Middle frontal gyrus (tissue), 1 donor: ENCODE results near the gene WDCP.
"Not testable (repeated sequence)": the region's sequence is repeated elsewhere in the genome, so short reads cannot be mapped to it uniquely, and the experiment has no call there.

ENCODE experiments used
- DNase-seq: peaks from one replicate; pipeline ENCODE4 v3.0.0-alpha.2; 2015; ENCODE audit warnings: low spot score; ENCODE audit errors: extremely low spot score

The WDCP gene

DNA sequence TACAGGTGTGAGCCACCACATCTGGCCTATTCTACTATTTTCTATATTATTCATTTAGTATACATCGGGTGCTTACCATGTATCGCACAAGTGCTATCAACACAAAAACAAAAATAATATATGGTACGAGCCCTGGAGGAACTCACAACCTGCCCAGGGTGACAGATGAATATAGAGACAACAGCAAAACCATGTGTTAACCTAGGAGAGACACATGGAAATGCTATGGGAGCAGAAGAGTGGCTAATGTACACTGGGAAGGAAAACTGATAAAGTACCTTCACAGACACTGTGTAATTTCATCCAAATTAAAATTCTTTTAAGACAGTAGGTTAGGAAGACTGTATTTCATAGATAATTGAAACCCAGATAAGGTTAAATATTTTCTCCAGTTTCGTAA, 25.1 kb upstream of the WDCP start:
- no peak for DNase-seq

DNA sequence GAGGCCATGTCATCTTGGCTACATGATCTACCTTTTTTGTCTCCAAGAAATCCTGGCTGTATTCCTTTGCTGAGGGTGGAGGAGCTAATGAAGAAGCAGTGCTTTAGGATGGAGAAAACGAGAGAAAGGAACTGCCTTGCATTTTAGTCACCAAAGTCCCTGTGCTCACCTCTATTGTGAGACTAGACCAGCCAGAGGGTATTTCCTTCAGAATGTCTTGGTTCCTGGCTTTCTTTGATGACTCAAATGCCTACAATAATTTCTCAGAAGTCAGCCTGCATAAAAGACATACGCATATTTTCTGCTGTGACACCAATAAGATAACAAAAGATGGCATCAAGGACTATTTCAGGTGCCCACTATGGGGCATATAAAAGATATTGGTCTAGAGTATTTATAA, 18.1 kb upstream of the WDCP start:
- DNase-seq = no peak

DNA sequence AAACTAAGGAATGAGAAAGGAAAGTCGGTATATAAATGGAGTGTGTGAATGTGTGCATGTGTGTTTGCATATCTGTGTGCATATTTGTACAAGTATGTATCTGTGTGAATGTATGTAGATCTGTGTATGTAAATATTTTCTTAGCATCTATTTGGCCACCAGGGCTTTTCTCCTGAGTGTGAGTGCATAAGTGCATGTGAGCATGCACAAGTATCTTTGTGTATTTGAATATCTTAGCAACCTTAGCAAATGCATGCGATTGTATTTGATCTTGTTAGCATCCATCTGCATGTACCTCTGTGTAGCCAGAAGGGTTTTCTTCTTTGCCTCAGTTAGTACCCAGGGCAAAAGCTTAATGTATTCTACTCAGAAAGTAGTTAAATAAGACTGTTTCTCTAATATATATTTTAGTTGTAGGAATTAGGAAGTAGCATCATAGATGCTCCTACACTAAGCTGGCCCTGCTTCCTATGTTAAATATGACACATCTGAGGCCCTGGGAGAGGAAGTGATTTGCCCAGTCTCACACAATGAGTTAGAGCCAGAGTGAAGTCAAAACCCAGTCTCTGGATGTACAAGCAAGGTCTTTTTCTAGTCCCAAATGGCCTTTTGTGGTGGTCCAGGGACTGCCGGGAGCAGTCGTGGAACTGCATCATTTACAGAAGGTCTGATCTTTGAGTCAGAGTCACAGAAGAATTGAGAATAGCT, 11.5 kb upstream of the WDCP start:
- DNase-seq = no peak

DNA sequence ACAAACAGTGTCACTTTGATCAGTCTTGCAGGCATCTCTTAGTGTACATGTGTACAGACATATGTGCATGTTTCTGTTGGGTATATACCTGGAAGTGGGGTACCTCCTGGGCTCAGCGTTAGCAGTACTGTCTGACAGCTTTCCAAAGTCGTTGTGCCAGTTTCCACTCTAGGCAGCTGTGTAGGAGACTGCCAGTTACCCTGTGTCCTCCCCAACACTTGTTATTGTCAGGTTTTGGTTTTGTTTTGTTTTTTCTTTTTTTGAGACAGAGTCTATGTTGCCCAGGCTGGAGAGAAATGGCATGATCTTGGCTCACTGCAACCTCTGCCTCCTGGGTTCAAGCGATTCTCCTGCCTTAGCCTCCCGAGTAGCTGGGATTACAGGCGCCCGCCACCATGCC, 8.6 kb upstream of the WDCP start:
- DNase-seq = no peak

DNA sequence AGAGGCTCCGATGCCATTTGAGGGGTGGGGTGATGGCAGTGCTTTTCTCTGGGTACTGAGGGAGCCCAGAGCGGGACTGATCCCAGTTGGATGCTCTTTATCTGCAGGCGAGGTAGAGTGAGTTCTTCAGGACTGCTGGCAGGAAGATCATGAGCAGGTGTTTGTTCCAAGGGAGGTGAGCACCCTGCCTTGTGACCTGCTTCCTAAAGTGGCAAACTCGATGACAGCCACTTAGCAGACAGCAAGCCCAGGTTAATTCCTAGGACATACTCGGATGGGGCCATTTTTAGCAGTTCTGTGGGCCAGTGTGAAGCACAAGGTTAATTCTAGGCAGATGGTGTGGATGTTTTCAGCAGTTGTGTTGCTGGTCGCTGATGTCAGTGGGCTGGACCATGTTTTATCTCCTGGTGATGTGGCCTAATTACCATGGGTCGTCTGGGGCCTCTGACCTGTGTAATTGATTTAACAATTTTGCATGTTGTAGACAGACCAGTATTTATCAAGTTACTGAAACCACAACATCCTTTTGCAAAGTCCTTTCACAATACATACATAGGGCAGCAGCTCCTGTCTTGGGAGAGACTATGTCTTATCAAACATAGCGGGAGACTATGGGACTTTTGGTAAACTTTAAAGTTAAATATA, 7.3 kb upstream of the WDCP start:
- DNase-seq = no peak

DNA sequence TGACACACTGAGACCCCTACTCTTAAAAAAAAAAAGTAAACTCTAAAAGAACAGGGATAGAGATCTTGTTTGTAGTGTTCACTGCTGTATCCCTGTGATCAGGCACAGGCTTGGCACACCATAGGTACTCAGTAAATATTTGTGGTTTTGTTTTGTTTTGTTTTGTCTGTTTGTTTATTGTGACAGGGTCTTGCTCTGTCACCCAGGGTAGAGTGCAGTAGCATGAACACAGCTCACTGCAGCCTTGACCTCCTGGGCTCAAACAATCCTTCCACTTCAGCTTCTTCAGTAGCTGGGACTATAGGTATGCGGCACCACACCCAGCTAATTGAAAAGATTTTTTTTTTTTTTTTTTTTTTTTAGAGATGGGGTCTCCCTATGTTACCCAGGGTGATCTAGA, 5.8 kb upstream of the WDCP start:
- DNase-seq = no peak

DNA sequence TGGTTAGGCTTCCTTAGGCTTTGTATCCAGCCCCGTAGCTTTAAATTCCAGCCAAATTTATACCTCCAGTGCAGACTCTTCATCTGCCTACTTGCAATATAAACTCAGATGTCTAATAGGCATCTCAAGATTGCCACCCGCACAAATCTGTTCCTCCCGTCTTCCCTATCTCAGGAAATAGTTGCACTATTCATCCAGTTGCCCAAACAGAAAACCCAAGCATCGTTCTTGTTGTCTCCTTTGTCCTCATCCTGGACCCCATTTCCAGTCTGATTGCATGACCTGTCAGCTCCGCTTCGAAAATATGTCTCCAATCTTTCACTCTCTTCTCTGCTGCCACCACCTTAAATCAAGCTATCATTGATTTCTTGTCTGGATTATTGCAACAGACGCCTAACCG, 4.6 kb upstream of the WDCP start:
- DNase-seq = no peak

DNA sequence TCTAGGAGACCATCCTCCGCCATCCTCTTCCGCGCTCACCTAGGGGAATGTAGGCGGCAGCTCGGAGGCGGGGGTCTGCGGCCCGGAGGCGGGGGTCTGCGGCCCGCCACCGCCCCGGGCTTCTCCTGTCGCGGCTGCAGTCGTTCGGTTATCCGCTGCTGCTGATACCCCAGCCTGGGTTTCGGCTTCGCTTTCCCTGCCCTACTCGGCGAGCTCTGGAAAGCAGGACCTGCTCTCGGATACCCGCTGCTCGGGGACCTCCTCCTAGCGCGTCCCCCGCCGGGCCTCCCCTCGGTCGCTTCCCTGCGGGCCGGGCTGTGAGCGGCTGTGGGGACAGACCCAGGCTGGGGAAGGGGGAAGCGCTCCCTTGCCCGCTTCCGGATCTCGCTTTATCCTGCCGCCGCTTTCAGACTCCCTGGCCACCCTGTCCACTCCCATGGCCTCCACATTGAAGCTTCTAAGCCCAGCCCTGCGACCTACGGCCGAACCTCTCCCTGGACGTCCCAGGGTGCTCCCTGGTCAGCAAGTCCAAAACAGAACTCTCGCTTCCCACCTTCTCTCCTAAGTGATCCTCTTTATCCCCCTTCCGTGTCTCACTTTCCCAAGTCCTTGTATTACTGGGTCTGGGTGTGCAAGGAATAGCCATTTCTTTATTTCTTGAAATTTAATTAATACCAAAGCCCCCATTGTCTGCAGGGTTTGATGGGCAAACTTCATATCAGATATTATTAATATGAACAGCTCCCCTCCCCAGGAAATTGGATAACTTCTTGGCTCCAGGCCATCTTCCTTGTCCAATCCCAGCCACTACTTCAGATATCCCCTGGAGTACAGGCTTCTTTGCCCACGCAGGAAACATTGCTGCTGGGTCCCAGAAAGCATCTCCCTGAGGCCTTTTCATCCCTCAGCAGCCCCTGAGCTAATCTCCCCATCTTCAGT, 3.1 kb upstream of the WDCP start:
- no peak for DNase-seq

DNA sequence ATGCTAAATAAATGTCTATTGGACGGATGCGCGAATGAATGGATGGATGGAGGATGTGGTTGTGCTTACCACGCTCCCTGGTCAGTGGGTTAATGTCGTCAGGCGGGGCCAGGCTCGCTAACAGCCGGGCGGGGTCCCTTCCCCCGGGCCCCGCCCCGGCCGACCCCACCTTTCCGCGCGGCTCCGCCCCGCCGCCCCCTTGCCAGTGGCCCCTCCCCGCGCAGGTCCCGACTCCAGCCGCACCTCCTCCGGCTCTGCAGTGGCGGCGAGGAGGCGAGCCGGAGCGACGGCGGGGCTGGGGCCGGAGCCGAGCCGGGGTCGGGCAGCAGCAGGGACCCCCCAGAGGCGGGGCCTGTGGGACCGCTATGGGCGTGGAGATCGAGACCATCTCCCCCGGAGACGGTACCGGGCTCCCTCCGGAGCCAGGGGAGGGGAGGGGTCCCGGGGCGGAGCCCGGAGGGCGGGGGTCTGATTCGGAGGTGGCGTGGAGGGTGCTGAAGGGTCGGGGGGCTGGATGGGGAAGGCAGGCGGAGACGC, 2.4 kb upstream of the WDCP start, which contains the start of gene FKBP1B:
FKBP1B (plus strand) TSS at position 257 of the 537 bp plus-strand sequence; CDS start at position 366, 109 bp downstream.
- DNase-seq = no peak

DNA sequence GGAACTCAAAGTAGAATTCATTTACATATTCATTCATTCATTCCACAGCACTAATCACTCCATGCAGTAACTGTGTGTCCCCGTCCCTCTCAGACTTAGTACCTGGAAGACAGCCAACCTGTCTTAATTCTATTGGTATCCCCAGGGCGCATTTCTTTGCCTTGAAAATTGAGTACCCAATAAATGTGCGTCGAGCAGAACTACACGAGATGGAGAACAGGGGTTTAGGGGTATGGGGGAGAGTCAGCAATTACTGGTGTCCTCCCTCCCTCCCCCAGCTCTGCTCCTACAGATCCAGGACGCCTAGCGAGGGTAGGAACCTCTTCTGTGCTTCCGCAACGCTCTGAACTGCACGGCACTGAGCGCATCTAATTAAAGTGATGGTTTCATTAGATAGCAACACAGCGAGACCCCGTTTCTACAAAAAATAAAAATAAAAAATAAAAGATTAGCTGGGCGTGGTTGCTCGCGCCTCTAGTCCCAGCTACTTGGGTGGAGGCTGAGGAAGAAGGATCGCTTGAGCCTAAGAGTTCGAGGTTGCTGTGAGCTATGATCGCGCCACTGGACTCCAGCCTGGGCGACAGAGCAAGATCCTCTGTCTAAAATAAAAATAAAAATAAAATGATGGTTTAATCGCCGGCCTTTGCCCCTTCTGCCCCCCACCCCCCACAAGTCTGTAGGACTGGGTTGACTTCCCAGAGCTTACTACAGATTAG, 1.7 kb upstream of the WDCP start:
- no peak for DNase-seq

DNA sequence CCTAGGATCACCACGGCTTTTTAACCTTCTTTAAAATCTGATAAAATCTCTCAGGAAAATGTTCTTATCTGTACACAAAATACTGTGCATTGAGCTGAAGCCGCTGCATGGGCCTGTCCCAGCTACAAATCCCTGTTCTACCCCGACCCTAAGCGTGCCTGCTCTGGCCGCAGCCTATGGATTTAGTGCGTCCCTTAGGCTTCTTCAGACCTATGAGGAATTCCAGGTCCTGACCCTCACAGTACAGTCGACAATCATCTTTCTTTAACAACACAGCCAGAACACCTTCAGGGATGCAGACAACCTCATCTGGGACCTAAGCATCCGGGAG, 477 bp upstream of the WDCP start:
- no peak for DNase-seq

DNA sequence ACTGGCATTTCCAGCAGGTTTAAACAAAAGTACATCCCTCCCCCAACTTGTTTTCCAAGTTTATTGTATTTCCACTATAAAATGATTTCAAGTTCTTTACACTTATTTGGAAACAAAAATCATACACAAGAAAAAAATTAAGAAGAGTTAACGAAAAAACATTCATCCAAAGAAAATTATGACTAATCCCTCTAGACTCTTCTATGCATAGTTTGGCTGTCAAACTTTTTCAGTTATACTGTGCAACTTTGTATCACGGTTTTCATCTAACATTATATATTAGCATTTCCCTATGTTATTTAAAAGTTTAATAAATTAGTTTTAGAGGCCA, 627 bp downstream of the WDCP start:
- DNase-seq = no peak

DNA sequence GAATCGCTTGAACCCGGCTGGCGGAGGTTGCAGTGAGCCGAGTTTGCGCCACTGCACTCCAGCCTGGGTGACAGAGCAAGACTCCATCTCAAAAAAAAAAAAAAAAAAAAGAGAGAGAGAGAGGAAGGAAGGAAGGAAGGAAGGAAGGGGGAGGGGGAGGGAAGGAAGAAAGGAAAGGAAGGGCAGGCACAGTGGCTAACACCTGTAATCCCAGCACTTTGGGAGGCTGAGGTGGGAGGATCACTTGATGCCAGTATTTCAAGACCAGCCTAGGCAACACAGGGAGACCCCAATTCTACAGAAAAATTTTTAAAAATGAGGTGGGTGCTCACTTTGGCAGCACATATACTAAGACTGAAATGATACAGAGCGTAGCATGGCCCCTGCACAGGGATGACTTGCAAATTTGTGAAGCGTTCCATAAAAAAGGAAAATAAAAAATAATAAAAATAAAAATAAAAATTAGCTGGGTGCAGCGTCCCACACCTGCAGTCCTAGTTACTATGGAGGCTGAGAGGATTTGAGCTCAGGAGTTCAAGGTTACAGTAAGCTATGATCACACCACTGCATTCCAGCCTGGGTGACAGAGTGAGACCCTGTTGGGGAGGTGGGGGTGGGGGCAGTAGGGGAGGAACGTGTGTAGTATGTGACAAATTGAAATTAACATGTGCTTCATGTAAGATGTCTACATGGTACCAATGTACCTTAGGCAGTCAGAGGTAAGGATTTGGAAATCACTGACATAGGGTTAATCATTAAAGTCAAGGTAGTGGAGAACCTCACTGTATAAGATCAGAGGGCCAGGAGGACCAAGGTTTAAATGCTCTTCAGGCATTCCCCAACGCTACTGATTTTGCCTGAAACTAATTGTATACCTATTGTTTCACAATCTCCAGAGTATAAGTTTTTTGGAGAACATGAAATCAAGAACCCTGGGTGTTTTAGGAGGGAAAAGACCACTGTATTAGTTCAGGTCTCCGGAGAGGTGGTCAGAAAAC, 1.4 kb downstream of the WDCP start:
- DNase-seq = no peak

DNA sequence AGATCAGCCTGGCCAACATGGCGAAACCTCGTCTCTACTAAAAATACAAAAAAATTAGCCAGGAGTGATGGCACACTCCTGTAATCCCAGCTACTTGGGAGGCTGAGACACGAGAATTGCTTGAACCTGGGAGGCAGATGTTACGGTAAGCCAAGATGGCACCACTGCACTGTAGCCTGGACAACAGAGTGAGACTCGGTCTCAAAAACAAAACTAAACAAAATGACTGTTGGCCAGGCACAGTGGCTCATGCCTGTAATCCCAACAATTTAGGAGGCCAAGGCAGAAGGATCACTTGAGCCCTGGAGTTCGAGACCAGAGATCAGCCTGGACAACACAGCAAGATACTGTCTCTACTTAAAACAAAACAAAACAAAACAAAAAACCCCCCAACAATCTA, 4.1 kb downstream of the WDCP start:
- DNase-seq = not testable (repeated sequence)

DNA sequence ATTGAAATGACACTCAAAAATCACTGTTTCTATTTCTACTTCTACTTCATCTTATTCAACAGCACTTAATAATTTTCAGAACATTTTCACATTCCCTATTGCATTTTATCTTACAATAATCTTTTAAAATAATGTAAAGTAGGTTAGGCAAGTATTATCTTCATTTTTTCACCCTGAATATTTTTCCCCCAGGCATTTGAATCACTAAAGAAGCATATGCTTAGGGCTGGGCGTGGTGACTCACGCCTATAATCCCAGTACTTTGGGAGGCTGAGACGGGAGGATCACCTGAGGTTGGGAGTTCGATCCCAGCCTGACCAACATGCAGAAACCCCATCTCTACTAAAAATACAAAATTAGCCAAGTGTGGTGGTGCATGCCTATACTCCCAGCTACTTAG, 6.7 kb downstream of the WDCP start:
- no peak for DNase-seq

DNA sequence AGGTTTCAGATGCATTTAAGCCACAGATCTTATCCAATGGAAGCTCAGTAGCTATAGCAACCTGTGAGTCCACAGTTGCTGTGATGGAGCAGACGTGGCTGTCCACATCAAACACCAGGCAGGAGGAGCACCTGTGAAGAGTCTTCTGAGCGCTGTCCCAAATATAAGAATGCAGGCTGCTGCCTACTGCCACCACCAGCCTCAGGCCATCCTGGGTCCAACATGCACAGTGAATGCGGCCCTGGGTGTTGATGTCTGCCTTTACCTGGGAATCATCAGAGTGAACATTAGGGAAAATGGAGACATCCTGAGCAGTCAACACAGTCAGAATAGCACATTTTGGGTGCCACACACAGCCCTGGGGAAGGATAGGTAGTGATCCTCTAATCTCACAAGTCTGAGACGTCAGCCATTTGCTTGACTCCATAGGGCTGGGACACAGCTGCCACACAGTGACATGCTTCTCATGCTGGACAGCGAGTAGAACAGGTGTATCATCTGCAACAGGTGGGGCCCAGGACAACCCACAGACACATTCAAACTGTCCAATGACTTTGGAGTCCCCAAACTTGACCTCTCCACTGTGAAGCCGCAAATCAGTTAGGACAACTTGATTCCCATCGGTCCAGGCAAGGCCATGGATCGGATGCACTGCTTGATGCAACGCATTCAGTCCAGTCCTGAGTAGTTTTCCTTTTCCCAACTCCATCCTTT, 8.2 kb downstream of the WDCP start:
- DNase-seq = no peak

DNA sequence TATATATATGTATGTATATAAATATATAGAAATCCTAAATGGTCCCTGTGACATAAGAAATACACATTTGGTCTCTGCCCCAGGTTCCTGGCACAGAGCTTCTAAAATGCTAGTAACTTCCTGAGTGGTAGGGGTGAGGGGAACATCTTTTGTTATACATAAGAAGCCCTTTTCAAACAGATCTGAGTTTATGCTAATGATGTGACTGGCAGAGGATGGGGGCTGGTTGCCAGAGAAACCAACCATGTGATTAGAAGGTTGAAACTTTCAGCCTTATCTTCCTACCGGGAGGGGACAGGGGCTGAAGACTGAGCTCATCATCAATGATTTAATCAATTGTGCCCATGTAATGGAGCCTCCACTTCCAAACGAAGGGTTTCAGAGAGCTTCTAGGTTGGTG, 21.0 kb downstream of the WDCP start:
- DNase-seq = no peak

DNA sequence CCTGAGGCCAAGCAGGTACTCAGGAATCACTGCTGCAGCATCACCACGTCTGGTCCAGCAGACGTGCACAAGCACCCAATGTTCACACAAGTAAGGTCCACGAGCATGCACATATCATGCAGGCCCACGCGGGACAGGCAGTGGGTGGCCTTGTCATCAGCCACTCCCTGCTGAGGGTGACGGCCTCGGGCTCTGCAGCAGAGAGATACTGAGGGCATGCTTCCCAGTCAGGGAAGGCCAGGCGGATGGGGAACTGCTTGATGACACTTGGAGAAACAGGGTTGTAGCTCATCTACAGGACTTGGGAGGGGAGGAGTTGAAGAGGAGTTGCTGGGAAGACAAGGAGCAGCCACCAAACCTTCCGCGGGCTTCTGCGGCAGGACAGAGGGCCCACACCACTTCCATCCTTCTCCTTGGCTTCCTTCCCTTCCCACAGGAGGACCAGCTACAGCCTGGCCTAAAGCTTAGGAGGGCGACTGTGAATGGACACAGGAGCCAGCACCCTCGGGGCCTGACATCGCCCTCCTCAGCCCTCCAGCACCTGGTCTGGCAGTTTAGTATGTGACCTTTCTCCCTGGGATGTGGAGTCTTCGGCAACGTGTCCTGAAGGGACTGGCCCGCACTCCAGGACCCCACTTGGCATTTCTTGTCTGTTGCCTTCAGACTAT, 22.1 kb downstream of the WDCP start:
- no peak for DNase-seq

DNA sequence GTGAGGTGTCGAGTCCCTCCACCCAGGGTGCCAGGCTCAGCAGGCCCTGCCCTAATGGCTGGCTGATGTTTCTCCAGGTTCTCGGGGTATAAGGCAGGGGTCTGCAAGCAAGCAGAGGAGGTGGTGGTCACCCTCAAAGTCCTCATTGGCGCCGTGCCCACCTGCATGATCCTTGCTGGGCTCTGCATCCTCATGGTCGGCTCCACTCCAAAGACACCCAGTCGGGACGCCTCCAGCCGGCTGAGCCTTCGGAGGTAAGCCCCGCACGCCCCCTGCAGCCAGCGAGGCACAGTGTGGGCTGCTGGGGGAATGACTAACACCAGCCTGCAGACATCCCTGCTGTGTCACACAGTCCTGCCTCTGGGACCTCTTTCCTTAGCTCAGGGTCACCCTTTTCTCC, 23.2 kb downstream of the WDCP start:
- no peak for DNase-seq
